Measurements from ENCODE around the gene TECTB.

TECTB gene

GRCh38 chr10:112327678-112328077 lies 44.5 kb downstream of the TECTB start:
- no peak for TF ChIP-seq CTCF (conservative IDR thresholded peaks at IDR 0.05; ENCODE audit: low read depth)
- no peak overlapping the region for H3K27ac ChIP-seq
- DNase-seq (ENCODE audit: low spot score), result no peak
- CTCF ChIA-PET, result no interaction called here
- POLR2A ChIA-PET (ENCODE audit: low non-redundant PET), result no interaction called here

- CTCF ChIA-PET, result no interaction called here
- POLR2A ChIA-PET (ENCODE audit: low non-redundant PET), result no interaction called here
- DNase-seq (ENCODE audit: low spot score), result no peak
- no peak for TF ChIP-seq CTCF (conservative IDR thresholded peaks at IDR 0.05; ENCODE audit: low read depth)
- no peak overlapping the region for H3K27ac ChIP-seq
Observed at GRCh38 chr10:112330162-112330561, 47.0 kb downstream of the TECTB start.

- no peak for DNase-seq (ENCODE audit: low spot score)
- POLR2A ChIA-PET (ENCODE audit: low non-redundant PET), result no interaction called here
- CTCF ChIA-PET, result no interaction called here
- H3K27ac ChIP-seq, result no peak overlapping the region
- no peak for TF ChIP-seq CTCF (conservative IDR thresholded peaks at IDR 0.05; ENCODE audit: low read depth)
Observed at GRCh38 chr10:112330607-112331160, 47.5 kb downstream of the TECTB start.

- TF ChIP-seq CTCF (conservative IDR thresholded peaks at IDR 0.05; ENCODE audit: low read depth), result no peak
- ChIA-PET CTCF (no interaction called here), POLR2A (ENCODE audit: low non-redundant PET) (no interaction called here)
- DNase-seq (ENCODE audit: low spot score), result no peak
- H3K27ac ChIP-seq, result no peak overlapping the region
Observed at GRCh38 chr10:112332022-112332421, 48.8 kb downstream of the TECTB start.

- POLR2A ChIA-PET (ENCODE audit: low non-redundant PET), result no interaction called here
- no peak for DNase-seq (ENCODE audit: low spot score)
- no peak overlapping the region for H3K27ac ChIP-seq
- no peak for TF ChIP-seq CTCF (conservative IDR thresholded peaks at IDR 0.05; ENCODE audit: low read depth)
- CTCF ChIA-PET, result interaction anchor here (0.7 to 1.0 kb wide), 2 partner anchors 11 to 305 kb away, joined by 3 to 4 read pairs; no protein-coding TSS in a partner anchor
Observed at GRCh38 chr10:112332509-112333228, 49.5 kb downstream of the TECTB start.

- no peak overlapping the region for H3K27ac ChIP-seq
- TF ChIP-seq CTCF (conservative IDR thresholded peaks at IDR 0.05; ENCODE audit: low read depth), result no peak
- ChIA-PET CTCF (interaction anchor here (1.0 kb wide), 1 partner anchor 11 kb away, joined by 4 read pairs; no protein-coding TSS in a partner anchor), POLR2A (ENCODE audit: low non-redundant PET) (no interaction called here)
- DNase-seq (ENCODE audit: low spot score), result no peak
Observed at GRCh38 chr10:112333452-112333851, 50.3 kb downstream of the TECTB start.

Data from RWPE1 (cell line).